ENCODE results near the gene MMAB.

Gene MMAB

DNA sequence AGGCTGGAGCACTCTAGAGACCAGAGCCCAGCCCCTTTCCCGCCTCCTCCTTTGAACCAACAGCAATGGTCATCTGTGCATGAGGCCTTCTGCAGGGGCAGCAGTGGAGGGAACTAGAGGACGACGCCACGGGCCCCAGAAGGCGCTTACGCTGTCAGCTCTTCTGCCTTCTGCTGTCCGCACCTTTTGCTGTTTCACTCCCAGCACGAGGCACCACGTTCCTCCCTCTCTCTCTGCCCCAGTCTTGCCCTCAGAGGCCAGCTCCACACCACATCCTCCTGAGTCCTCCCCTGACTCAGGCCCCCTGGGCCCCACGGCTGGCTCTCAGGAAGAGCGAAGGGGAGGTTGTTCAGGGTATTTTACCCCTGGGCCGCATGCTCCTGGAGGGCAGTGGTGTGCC is 15.5 kb downstream of the MMAB start:
- Histone ChIP-seq H2AFZ (ENCODE audit: low read depth, low read length) (no peak overlapping the region), H3K4me1 (ENCODE audit: low read length) (no peaks in the 10 kb centered on the region), H3K9me3 (ENCODE audit: insufficient read depth, low read length) (peaks cover 5% of the 10 kb centered on the region), H4K20me1 (ENCODE audit: insufficient read depth, low read length) (no peaks in the 10 kb centered on the region), H3K79me2 (ENCODE audit: low read length) (no peaks in the 10 kb centered on the region), H3K36me3 (replicated peaks; ENCODE audit: low read depth, low read length) (peaks cover 11% of the 10 kb centered on the region), H3K27me3 (ENCODE audit: low read depth, low read length) (no peaks in the 10 kb centered on the region), H3K4me2 (ENCODE audit: low read length) (no peak overlapping the region), H3K27ac (ENCODE audit: low read length) (no peak overlapping the region), H3K4me3 (ENCODE audit: low read length) (no peak overlapping the region), H3K9ac (ENCODE audit: low read length) (no peak overlapping the region)
- no peak for TF ChIP-seq EZH2phosphoT487 (IDR thresholded peaks at IDR 0.05; ENCODE audit: low read depth)
- TF ChIP-seq, protein P1, sequence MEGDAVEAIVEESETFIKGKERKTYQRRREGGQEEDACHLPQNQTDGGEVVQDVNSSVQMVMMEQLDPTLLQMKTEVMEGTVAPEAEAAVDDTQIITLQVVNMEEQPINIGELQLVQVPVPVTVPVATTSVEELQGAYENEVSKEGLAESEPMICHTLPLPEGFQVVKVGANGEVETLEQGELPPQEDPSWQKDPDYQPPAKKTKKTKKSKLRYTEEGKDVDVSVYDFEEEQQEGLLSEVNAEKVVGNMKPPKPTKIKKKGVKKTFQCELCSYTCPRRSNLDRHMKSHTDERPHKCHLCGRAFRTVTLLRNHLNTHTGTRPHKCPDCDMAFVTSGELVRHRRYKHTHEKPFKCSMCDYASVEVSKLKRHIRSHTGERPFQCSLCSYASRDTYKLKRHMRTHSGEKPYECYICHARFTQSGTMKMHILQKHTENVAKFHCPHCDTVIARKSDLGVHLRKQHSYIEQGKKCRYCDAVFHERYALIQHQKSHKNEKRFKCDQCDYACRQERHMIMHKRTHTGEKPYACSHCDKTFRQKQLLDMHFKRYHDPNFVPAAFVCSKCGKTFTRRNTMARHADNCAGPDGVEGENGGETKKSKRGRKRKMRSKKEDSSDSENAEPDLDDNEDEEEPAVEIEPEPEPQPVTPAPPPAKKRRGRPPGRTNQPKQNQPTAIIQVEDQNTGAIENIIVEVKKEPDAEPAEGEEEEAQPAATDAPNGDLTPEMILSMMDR (IDR thresholded peaks at IDR 0.05; ENCODE audit: low read depth, low read length), result no peak

DNA sequence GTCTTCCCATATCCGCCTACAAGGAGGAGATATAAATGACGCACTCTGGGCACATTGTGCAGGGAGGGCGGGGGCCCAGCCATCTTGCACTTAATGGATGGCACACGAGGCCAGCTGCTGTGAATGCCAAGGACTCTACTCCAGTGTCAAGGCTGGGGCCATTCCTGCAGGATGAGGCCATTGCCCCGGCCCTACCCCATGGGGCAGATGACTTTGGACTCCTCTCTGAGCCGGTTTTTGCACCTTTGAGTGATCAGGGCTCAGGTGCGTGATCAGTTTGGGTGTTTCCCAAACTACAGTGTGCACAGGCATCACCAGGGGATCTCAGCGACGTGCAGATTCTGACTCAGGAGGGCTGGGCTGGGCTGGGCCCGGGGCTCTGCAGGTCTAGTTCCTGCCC is 16.1 kb downstream of the MMAB start:
- TF ChIP-seq EZH2phosphoT487 (IDR thresholded peaks at IDR 0.05; ENCODE audit: low read depth), result no peak
- TF ChIP-seq, protein P1 (IDR thresholded peaks at IDR 0.05; ENCODE audit: low read depth, low read length), result no peak
- no peaks in the 10 kb centered on the region for H3K27me3 ChIP-seq (ENCODE audit: low read depth, low read length)
- no peaks in the 10 kb centered on the region for H3K79me2 ChIP-seq (ENCODE audit: low read length)
- H3K27ac ChIP-seq (ENCODE audit: low read length), result no peak overlapping the region
- H4K20me1 ChIP-seq (ENCODE audit: insufficient read depth, low read length), result no peaks in the 10 kb centered on the region
- peaks cover 5% of the 10 kb centered on the region for H3K36me3 ChIP-seq (replicated peaks; ENCODE audit: low read depth, low read length)
- H3K9ac ChIP-seq (ENCODE audit: low read length), result no peak overlapping the region
- no peak overlapping the region for H3K4me3 ChIP-seq (ENCODE audit: low read length)
- no peaks in the 10 kb centered on the region for H3K4me1 ChIP-seq (ENCODE audit: low read length)
- H3K4me2 ChIP-seq (ENCODE audit: low read length), result no peak overlapping the region
- no peak overlapping the region for H2AFZ ChIP-seq (ENCODE audit: low read depth, low read length)
- H3K9me3 ChIP-seq (ENCODE audit: insufficient read depth, low read length), result peaks cover under 1% of the 10 kb centered on the region; the same call in 1 of the 2 replicates

DNA sequence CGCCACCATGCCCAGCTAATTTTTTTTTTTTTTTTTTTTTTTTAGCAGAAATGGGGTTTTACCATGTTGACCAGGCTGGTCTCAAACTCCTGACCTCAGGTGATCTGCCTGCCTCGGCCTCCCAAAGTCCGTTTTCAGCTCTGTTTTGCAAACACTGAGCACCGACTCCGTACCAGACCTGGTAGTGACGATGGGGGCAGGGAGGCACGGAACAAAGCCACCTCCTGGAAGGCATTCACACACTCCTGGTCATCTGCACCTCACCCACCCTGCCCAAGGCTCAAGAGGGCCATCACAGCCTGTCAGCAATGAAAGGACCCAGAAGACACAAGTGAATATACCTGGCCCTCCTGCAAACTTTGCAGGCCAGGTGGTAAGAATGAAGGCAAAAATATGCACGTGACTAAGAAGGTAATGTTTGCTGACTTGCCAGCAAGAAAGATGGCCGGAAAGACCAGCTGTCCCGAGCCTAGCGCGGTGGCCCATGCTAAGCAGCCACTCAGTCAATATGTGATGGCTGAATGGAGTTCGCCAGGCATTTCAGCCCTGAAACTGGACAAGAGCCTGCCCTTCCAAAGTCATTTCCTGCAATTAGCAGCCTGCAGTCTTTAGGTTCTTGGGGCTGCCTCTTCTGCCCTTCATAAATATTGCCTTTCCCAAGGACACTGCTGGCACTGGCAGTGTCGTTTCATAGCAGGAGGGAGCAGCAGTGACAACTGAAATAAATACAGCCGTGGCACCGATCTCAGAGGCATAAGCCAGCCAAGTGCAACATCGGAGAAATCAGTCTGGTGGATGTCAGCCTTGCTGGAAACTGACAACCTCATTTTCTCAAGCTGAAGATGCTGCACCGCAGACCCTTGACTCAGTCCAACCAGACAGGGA is 17.6 kb downstream of the MMAB start:
- Histone ChIP-seq H3K9ac (ENCODE audit: low read length) (no peak overlapping the region), H2AFZ (ENCODE audit: low read depth, low read length) (no peak overlapping the region), H3K4me2 (ENCODE audit: low read length) (no peak overlapping the region), H3K4me1 (ENCODE audit: low read length) (no peaks in the 10 kb centered on the region), H4K20me1 (ENCODE audit: insufficient read depth, low read length) (no peaks in the 10 kb centered on the region), H3K36me3 (replicated peaks; ENCODE audit: low read depth, low read length) (no peaks in the 10 kb centered on the region), H3K27ac (ENCODE audit: low read length) (no peak overlapping the region), H3K9me3 (ENCODE audit: insufficient read depth, low read length) (no peaks in the 10 kb centered on the region), H3K4me3 (ENCODE audit: low read length) (no peak overlapping the region), H3K27me3 (ENCODE audit: low read depth, low read length) (no peaks in the 10 kb centered on the region), H3K79me2 (ENCODE audit: low read length) (no peaks in the 10 kb centered on the region)
- no peak for TF ChIP-seq EZH2phosphoT487 (IDR thresholded peaks at IDR 0.05; ENCODE audit: low read depth)
- TF ChIP-seq, protein P1 (IDR thresholded peaks at IDR 0.05; ENCODE audit: low read depth, low read length), result no peak

DNA sequence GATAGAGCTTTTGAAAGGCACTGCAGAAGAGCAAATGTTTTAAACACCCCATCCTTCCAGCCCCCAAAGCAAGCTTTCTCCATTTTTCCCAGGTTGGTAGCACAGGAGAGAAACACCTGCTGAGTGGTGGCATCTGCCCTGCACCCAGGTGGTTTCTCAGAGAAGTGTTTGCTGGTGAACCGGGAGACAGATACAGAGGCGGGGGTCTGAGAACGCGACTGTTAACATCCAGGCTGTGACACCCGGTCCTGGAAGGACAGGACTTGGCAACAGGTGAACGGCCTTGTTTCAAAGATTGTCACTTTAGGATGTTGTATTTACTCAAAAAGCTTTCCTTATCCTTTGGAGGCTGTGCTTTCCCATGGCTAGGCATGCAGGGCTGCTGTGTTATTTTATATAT is 18.5 kb downstream of the MMAB start:
- no peaks in the 10 kb centered on the region for H3K36me3 ChIP-seq (replicated peaks; ENCODE audit: low read depth, low read length)
- no peaks in the 10 kb centered on the region for H3K79me2 ChIP-seq (ENCODE audit: low read length)
- no peak overlapping the region for H3K4me2 ChIP-seq (ENCODE audit: low read length)
- no peaks in the 10 kb centered on the region for H3K27me3 ChIP-seq (ENCODE audit: low read depth, low read length)
- no peak for TF ChIP-seq EZH2phosphoT487 (IDR thresholded peaks at IDR 0.05; ENCODE audit: low read depth)
- TF ChIP-seq, protein P1 (IDR thresholded peaks at IDR 0.05; ENCODE audit: low read depth, low read length), result no peak
- H2AFZ ChIP-seq (ENCODE audit: low read depth, low read length), result no peak overlapping the region
- no peaks in the 10 kb centered on the region for H3K9me3 ChIP-seq (ENCODE audit: insufficient read depth, low read length)
- no peak overlapping the region for H3K27ac ChIP-seq (ENCODE audit: low read length)
- H3K9ac ChIP-seq (ENCODE audit: low read length), result no peak overlapping the region
- no peak overlapping the region for H3K4me3 ChIP-seq (ENCODE audit: low read length)
- no peaks in the 10 kb centered on the region for H4K20me1 ChIP-seq (ENCODE audit: insufficient read depth, low read length)
- H3K4me1 ChIP-seq (ENCODE audit: low read length), result no peaks in the 10 kb centered on the region

Measured in OCI-LY3 (cell line).